Measurements from ENCODE around the gene SRSF10.

The SRSF10 gene

GRCh38 chr1:23980728-23981070, 572 bp upstream of the SRSF10 start:
- TF ChIP-seq ZFP3 (CRISPR knock-in tag; IDR thresholded peaks at IDR 0.05) (no peak), PPARA (CRISPR knock-in tag; IDR thresholded peaks at IDR 0.05; ENCODE audit: borderline replicate concordance) (no peak), POU6F1 (CRISPR knock-in tag; IDR thresholded peaks at IDR 0.05; ENCODE audit: borderline replicate concordance, low read depth) (no peak), ARNTL (CRISPR knock-in tag; IDR thresholded peaks at IDR 0.05; ENCODE audit: borderline replicate concordance, low read depth) (no peak), GLIS3 (CRISPR knock-in tag; IDR thresholded peaks at IDR 0.05) (no peak)
- no peak for ATAC-seq

- no peak for TF ChIP-seq CSDC2 (CRISPR knock-in tag; IDR thresholded peaks at IDR 0.05)
- TF ChIP-seq SNAI2 (CRISPR knock-in tag; IDR thresholded peaks at IDR 0.05), result no peak
- TF ChIP-seq PPARA (CRISPR knock-in tag; IDR thresholded peaks at IDR 0.05; ENCODE audit: borderline replicate concordance), result no peak
- TF ChIP-seq TOX (CRISPR knock-in tag; IDR thresholded peaks at IDR 0.05; ENCODE audit: borderline replicate concordance), result no peak
- no peak; the same call in 2 of the 3 replicates for ATAC-seq
Observed at GRCh38 chr1:23979387-23979880, 693 bp downstream of the SRSF10 start.

GRCh38 chr1:23978805-23979204, 1.3 kb downstream of the SRSF10 start:
- TF ChIP-seq ZNF8 (CRISPR knock-in tag; IDR thresholded peaks at IDR 0.05) (no peak), TSHZ2 (CRISPR knock-in tag; IDR thresholded peaks at IDR 0.05) (no peak), OSR1 (CRISPR knock-in tag; IDR thresholded peaks at IDR 0.05) (no peak), TCF4 (CRISPR knock-in tag; IDR thresholded peaks at IDR 0.05; ENCODE audit: borderline replicate concordance) (no peak), POU6F1 (CRISPR knock-in tag; IDR thresholded peaks at IDR 0.05; ENCODE audit: borderline replicate concordance, low read depth) (no peak), PPARA (CRISPR knock-in tag; IDR thresholded peaks at IDR 0.05; ENCODE audit: borderline replicate concordance) (no peak)
- ATAC-seq, result no peak

GRCh38 chr1:23977854-23978191, 2.3 kb downstream of the SRSF10 start:
- TF ChIP-seq PATZ1 (CRISPR knock-in tag; IDR thresholded peaks at IDR 0.05; ENCODE audit: borderline replicate concordance), result no peak
- no peak for TF ChIP-seq ESRRG (CRISPR knock-in tag; IDR thresholded peaks at IDR 0.05)
- no peak for TF ChIP-seq ARNTL (CRISPR knock-in tag; IDR thresholded peaks at IDR 0.05; ENCODE audit: borderline replicate concordance, low read depth)
- no peak for TF ChIP-seq BACH2 (CRISPR knock-in tag; IDR thresholded peaks at IDR 0.05; ENCODE audit: borderline replicate concordance)
- TF ChIP-seq TCF4 (CRISPR knock-in tag; IDR thresholded peaks at IDR 0.05; ENCODE audit: borderline replicate concordance), result no peak
- no peak for TF ChIP-seq POU6F1 (CRISPR knock-in tag; IDR thresholded peaks at IDR 0.05; ENCODE audit: borderline replicate concordance, low read depth)
- TF ChIP-seq OSR1 (CRISPR knock-in tag; IDR thresholded peaks at IDR 0.05), result no peak
- TF ChIP-seq CREB5 (CRISPR knock-in tag; IDR thresholded peaks at IDR 0.05; ENCODE audit: low read depth), result no peak
- no peak for TF ChIP-seq ZNF70 (CRISPR knock-in tag; IDR thresholded peaks at IDR 0.05)
- ATAC-seq, result no peak
